ENCODE results near the gene MAVS. TPM values are rescaled to one million over a fixed set of nuclear protein-coding genes. Genes with fewer than 3 reads are reported as not detected.
"Not testable (repeated sequence)": the region's sequence is repeated elsewhere in the genome, so short reads cannot be mapped to it uniquely, and the experiment has no call there.

MAVS gene
- polyA plus RNA-seq, 4 donors, result 24.7 to 29.8 (median 26.6) TPM

GRCh38 chr20:3878921-3879274 is 32.3 kb downstream of the MAVS start:
- not testable (repeated sequence) for DNase-seq (ENCODE audit: low read depth in 4 of 4, low spot score in 3 of 4)

- no peak for DNase-seq (ENCODE audit: low read depth in 4 of 4, low spot score in 3 of 4)
Measured at GRCh38 chr20:3885715-3886114, 39.1 kb downstream of the MAVS start.

- no peak for DNase-seq (ENCODE audit: low read depth in 4 of 4, low spot score in 3 of 4)
Measured at GRCh38 chr20:3887876-3888620, 41.4 kb downstream of the MAVS start.

- peak; percentile 94 to 98 (median 98) for DNase-seq (ENCODE audit: low read depth in 4 of 4, low spot score in 3 of 4)
Measured at GRCh38 chr20:3888622-3889488, 42.2 kb downstream of the MAVS start, which contains the start of gene PANK2. TSS of gene PANK2 (plus strand) at chr20:3889387.

- DNase-seq (ENCODE audit: low read depth in 4 of 4, low spot score in 3 of 4), result peak in 2 of 4 donors; percentile 10 to 20
Measured at GRCh38 chr20:3889489-3890397, 43.1 kb downstream of the MAVS start.

- no peak for DNase-seq (ENCODE audit: low read depth in 4 of 4, low spot score in 3 of 4)
Measured at GRCh38 chr20:3890398-3890751, 43.7 kb downstream of the MAVS start.

- no peak for DNase-seq (ENCODE audit: low read depth in 4 of 4, low spot score in 3 of 4)
Measured at GRCh38 chr20:3890999-3891929, 44.6 kb downstream of the MAVS start.

- DNase-seq (ENCODE audit: low read depth in 4 of 4, low spot score in 3 of 4), result no peak
Measured at GRCh38 chr20:3894796-3895195, 48.2 kb downstream of the MAVS start.

GRCh38 chr20:3896302-3896701 is 49.7 kb downstream of the MAVS start:
- no peak for DNase-seq (ENCODE audit: low read depth in 4 of 4, low spot score in 3 of 4)

- no peak for DNase-seq (ENCODE audit: low read depth in 4 of 4, low spot score in 3 of 4)
Measured at GRCh38 chr20:3896853-3897583, 50.4 kb downstream of the MAVS start.

- DNase-seq (ENCODE audit: low read depth in 4 of 4, low spot score in 3 of 4), result not testable (repeated sequence)
Measured at GRCh38 chr20:3898181-3898580, 51.5 kb downstream of the MAVS start.

- DNase-seq (ENCODE audit: low read depth in 4 of 4, low spot score in 3 of 4), result peak in 1 of 4 donors; percentile 29
Measured at GRCh38 chr20:3898639-3899038, 52.0 kb downstream of the MAVS start.

- no peak for DNase-seq (ENCODE audit: low read depth in 4 of 4, low spot score in 3 of 4)
Measured at GRCh38 chr20:3900187-3900604, 53.6 kb downstream of the MAVS start.

- no peak for DNase-seq (ENCODE audit: low read depth in 4 of 4, low spot score in 3 of 4)
Measured at GRCh38 chr20:3901028-3901705, 54.5 kb downstream of the MAVS start.

GRCh38 chr20:3901706-3902440 is 55.2 kb downstream of the MAVS start:
- no peak for DNase-seq (ENCODE audit: low read depth in 4 of 4, low spot score in 3 of 4)

GRCh38 chr20:3902446-3902845 is 55.8 kb downstream of the MAVS start:
- no peak for DNase-seq (ENCODE audit: low read depth in 4 of 4, low spot score in 3 of 4)

GRCh38 chr20:3904224-3904623 is 57.6 kb downstream of the MAVS start:
- DNase-seq (ENCODE audit: low read depth in 4 of 4, low spot score in 3 of 4), result no peak

- no peak for DNase-seq (ENCODE audit: low read depth in 4 of 4, low spot score in 3 of 4)
Measured at GRCh38 chr20:3904857-3905256, 58.2 kb downstream of the MAVS start.
